Endothelial cell of umbilical vein (primary cell): ENCODE results near the gene XPO5. TPM values are rescaled to one million over a fixed set of nuclear protein-coding genes. Genes with fewer than 3 reads are reported as not detected.

Source experiments
- BruUV-seq: library from RNA; stranded (reverse); fragments of 400-500 nt; replicated peaks from 2 replicates; lab custom pipeline; 2021; lab: Mats Ljungman, UMichigan
- CTCF ChIA-PET: fragments of 300-600, 350-600 bp; sonication (Branson Sonifier 250); formaldehyde crosslinking; loops from one replicate; lab custom pipeline; 2021; ENCODE audit warnings: antibody characterized with exemption, inconsistent platforms; lab: Charles Lee
- POLR2A ChIA-PET: fragments of 300-600, 350-600 bp; sonication (Branson Sonifier 250); formaldehyde crosslinking; loops from one replicate; lab custom pipeline; 2021; ENCODE audit warnings: antibody characterized with exemption, inconsistent platforms; lab: Charles Lee
- DNase-seq: peaks from one replicate; pipeline ENCODE4 v3.0.0-alpha.2; 2011; ENCODE audit warnings: low read depth, low spot score
- FAIRE-seq: peaks from 2 replicates; lab custom pipeline; 2011; peaks lifted over from hg19 to GRCh38; lab: Jason Lieb, UNC
- H2AFZ ChIP-seq: 2 replicates; pipeline ENCODE4 v1.6.0; 2012; ENCODE audit warnings: low read depth, low read length, control low read depth, inconsistent platforms
- H3K27ac ChIP-seq: 2 replicates; pipeline ENCODE4 v1.5.1; 2011; ENCODE audit warnings: low read depth, mild to moderate bottlenecking, control low read depth, low read length, moderate library complexity; ENCODE audit not compliant: insufficient read depth
- H3K27me3 ChIP-seq, 2 experiments: 2 replicates each; pipeline versions ENCODE4 v1.6.0 to v1.6.1; 2011; ENCODE audit warnings: low read length in 2 of 2, mixed read lengths in 1 of 2; ENCODE audit not compliant: control insufficient read depth in 2 of 2, insufficient read depth in 2 of 2
- H3K36me3 ChIP-seq, 2 experiments: 2 replicates in 1 of 2; 3 replicates in 1 of 2; pipeline ENCODE4 v1.5.1; 2011; ENCODE audit warnings: low read length in 2 of 2, mild to moderate bottlenecking in 1 of 2, moderate library complexity in 1 of 2; ENCODE audit not compliant: control insufficient read depth in 2 of 2, insufficient read depth in 2 of 2; ENCODE audit errors: extremely low read depth in 1 of 2
- H3K4me1 ChIP-seq: 3 replicates; pipeline ENCODE4 v1.5.1; 2011; ENCODE audit warnings: mild to moderate bottlenecking, low read length; ENCODE audit not compliant: control insufficient read depth, insufficient read depth; ENCODE audit errors: extremely low read depth
- H3K4me2 ChIP-seq: 2 replicates; pipeline ENCODE4 v1.6.1; 2011; ENCODE audit warnings: low read length, control low read depth, mixed read lengths; ENCODE audit not compliant: insufficient read depth
- H3K4me3 ChIP-seq, 3 experiments: fragments of 200-600 bp in 1 of 3; sonication (generic), shearing (Covaris generic) in 1 of 3; replicated peaks in 1 of 3; 2 replicates each; pipeline ENCODE4 v1.5.1; 2011 to 2016; ENCODE audit warnings: control low read depth in 3 of 3, low read length in 3 of 3, mild to moderate bottlenecking in 2 of 3, inconsistent platforms in 1 of 3, low read depth in 1 of 3, moderate library complexity in 1 of 3; ENCODE audit not compliant: insufficient read depth in 1 of 3
- H3K79me2 ChIP-seq: 2 replicates; pipeline ENCODE4 v1.6.0; 2012; ENCODE audit warnings: low read length, inconsistent platforms; ENCODE audit not compliant: control insufficient read depth, insufficient read depth
- H3K9ac ChIP-seq: replicated peaks from 2 replicates; pipeline ENCODE3; 2011; ENCODE audit warnings: low read length, control low read depth; ENCODE audit not compliant: insufficient read depth; ENCODE audit errors: extremely low read depth
- H3K9me1 ChIP-seq: replicated peaks from 3 replicates; pipeline ENCODE4 v1.6.0; 2011; ENCODE audit warnings: mild to moderate bottlenecking, low read length; ENCODE audit not compliant: control insufficient read depth, insufficient read depth; ENCODE audit errors: extremely low read depth
- H3K9me3 ChIP-seq: replicated peaks from 2 replicates; pipeline ENCODE4 v1.5.1; 2012; ENCODE audit warnings: low read length, inconsistent platforms; ENCODE audit not compliant: control insufficient read depth, insufficient read depth
- H4K20me1 ChIP-seq: replicated peaks from 2 replicates; pipeline ENCODE3; 2011; ENCODE audit warnings: mild to moderate bottlenecking, low read length; ENCODE audit not compliant: control insufficient read depth, insufficient read depth; ENCODE audit errors: extremely low read depth
- EZH2 ChIP-seq: IDR thresholded peaks from 2 replicates; pipeline ENCODE4 v1.6.1; 2012; ENCODE audit warnings: borderline replicate concordance, low read depth, mild to moderate bottlenecking, moderate library complexity, low read length, inconsistent platforms; ENCODE audit not compliant: severe bottlenecking
- FOS ChIP-seq: IDR thresholded peaks from 2 replicates; pipeline ENCODE4 v1.6.1; 2011; ENCODE audit warnings: mild to moderate bottlenecking, low read length, moderate library complexity, borderline replicate concordance; ENCODE audit not compliant: insufficient read depth
- GATA2 ChIP-seq: IDR thresholded peaks from 2 replicates; pipeline ENCODE4 v1.7.0; 2011; ENCODE audit warnings: low read depth, mild to moderate bottlenecking, moderate library complexity, mixed read lengths, low read length; ENCODE audit not compliant: insufficient read length, insufficient read depth
- JUN ChIP-seq: IDR thresholded peaks from 2 replicates; pipeline ENCODE4 v1.6.1; 2011; ENCODE audit warnings: borderline replicate concordance, low read depth; ENCODE audit not compliant: insufficient read length, insufficient read depth
- MYC ChIP-seq: IDR thresholded peaks from one replicate; pipeline ENCODE4 v1.6.1; 2011; ENCODE audit warnings: mild to moderate bottlenecking, low read depth, low read length
- POLR2A ChIP-seq: IDR thresholded peaks from 2 replicates; pipeline ENCODE4 v1.6.1; 2012; ENCODE audit warnings: low read depth, mild to moderate bottlenecking, control low read depth, low read length
- dilution Hi-C: fragments of 300-500 bp; cut with MboI; formaldehyde crosslinking; loops from one replicate; pipeline ENCODE4 v1.15.0; 2019; ENCODE audit warnings: low sequenced_read_pairs; ENCODE audit not compliant: extremely low pct_ligation_motif_present
- intact Hi-C: fragments of 100-400 bp; cut with micrococcal nuclease; formaldehyde crosslinking; loops from one replicate; pipeline ENCODE4 v1.10.0; 2022
- polyA plus RNA-seq, 4 experiments: library from polyadenylated mRNA; depleted of rRNA in 3 of 4; stranded (reverse) in 3 of 4; unstranded in 1 of 4; fragments of >200 nt; gene quantifications; 2 replicates each; pipeline versions ENCODE4 v1.2.1 to v1.2.3, GENCODE V29; 2011 to 2012; ENCODE audit warnings: missing spikeins in 1 of 4
- small RNA-seq: library from RNA; depleted of rRNA; stranded (forward); fragments of <200 nt; gene quantifications from one replicate; pipeline ENCODE3, GENCODE V24; 2012; ENCODE audit warnings: low replicate concordance, low read depth; ENCODE audit not compliant: insufficient read depth, insufficient read length
- total RNA-seq: library from RNA; stranded (reverse); gene quantifications from 2 replicates; pipeline ENCODE4 v1.2.3, GENCODE V29; 2021
- TF ChIP-seq, protein P1 (sequence below): IDR thresholded peaks from 2 replicates; pipeline ENCODE4 v1.6.1; 2011; ENCODE audit not compliant: insufficient read depth, insufficient read length

Gene XPO5
- total and polyA plus RNA-seq, 2 donors (not counting 3 experiments of a cell fraction or from before 2014, with no cell fraction given): 28.4 to 50.0 TPM

DNA sequence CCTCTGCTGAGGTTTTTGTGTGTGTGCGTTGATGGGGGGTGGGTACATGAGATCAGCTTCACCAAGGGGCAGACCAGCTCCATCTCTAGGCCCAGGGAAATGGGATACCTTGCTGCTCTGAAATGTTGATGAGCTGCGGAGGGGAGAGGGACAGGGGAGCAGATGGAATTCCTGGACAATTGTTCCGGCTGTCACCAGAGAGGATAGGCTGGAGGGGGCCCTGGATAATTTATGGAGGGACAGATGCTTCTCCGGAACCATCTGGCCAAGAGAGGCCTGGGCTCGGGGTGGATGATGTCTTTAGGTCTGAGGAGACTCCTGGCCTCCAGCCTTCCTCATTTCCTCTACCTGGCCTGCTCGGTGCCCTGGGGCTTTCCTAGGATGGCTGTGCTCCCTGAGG lies 100.3 kb downstream of the XPO5 start:
- Histone ChIP-seq H4K20me1 (no peaks in the 10 kb centered on the region), H3K4me3 (no peak overlapping the region), H3K9me3 (no peaks in the 10 kb centered on the region), H3K27me3 (peaks cover 0 to 3% of the 10 kb centered on the region in 2 experiments), H3K36me3 (no peaks in the 10 kb centered on the region), H3K9me1 (no peaks in the 10 kb centered on the region), H3K79me2 (peaks cover 14% of the 10 kb centered on the region), H3K9ac (no peak overlapping the region), H3K4me2 (no peak overlapping the region), H3K4me1 (peaks cover 9% of the 10 kb centered on the region), H3K27ac (no peak overlapping the region), H2AFZ (no peak overlapping the region)
- DNase-seq: no peak
- ChIA-PET POLR2A (interaction anchor here (0.6 kb wide), 1 partner anchor 21 kb away, joined by 3 read pairs; no protein-coding TSS in a partner anchor), CTCF (interaction anchor here (1.2 to 1.6 kb wide), 3 partner anchors 16 to 30 kb away, joined by 3 to 4 read pairs (median 3); no protein-coding TSS in a partner anchor)
- intact Hi-C loops (no loop called here), dilution Hi-C loops (no loop called here)
- TF ChIP-seq FOS: no peak
- TF ChIP-seq POLR2A: no peak
- no peak for TF ChIP-seq MYC
- no peak for TF ChIP-seq EZH2
- TF ChIP-seq GATA2: no peak
- no peak for TF ChIP-seq JUN
- TF ChIP-seq, protein P1, sequence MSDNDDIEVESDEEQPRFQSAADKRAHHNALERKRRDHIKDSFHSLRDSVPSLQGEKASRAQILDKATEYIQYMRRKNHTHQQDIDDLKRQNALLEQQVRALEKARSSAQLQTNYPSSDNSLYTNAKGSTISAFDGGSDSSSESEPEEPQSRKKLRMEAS: no peak
- no peak for FAIRE-seq
- BruUV-seq: no TSS peak

DNA sequence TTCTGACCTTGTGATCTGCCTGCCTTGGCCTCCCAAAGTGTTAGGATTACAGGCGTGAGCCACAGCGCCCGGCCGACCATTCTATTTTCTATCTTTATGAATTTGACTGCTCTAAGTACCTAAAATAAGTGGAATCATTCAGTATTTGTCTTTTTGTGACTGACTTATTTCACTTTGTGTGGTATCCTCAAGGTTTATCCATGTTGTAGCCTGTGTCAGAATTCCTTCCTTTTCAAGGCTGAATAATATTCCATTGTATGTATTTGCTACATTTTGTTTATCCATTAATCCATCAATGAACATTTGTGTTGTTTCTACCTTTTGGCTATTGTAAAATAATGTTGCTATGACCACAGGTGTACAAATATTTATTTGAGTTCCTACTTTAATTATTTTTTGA lies 103.3 kb downstream of the XPO5 start:
- H3K27me3 ChIP-seq: peaks cover 7 to 8% of the 10 kb centered on the region in 2 experiments
- H3K9me1 ChIP-seq: no peaks in the 10 kb centered on the region
- no peaks in the 10 kb centered on the region for H4K20me1 ChIP-seq
- no peak overlapping the region for H3K4me3 ChIP-seq
- ChIA-PET CTCF (no interaction called here), POLR2A (no interaction called here)
- no peak for TF ChIP-seq JUN
- TF ChIP-seq, protein P1: no peak
- TF ChIP-seq FOS: no peak
- TF ChIP-seq EZH2: no peak
- TF ChIP-seq MYC: no peak
- BruUV-seq: no TSS peak
- no peak overlapping the region for H3K4me2 ChIP-seq
- no peak overlapping the region for H3K27ac ChIP-seq
- H3K9ac ChIP-seq: no peak overlapping the region
- intact Hi-C loops: no loop called here
- H2AFZ ChIP-seq: no peak overlapping the region
- H3K9me3 ChIP-seq: no peaks in the 10 kb centered on the region
- dilution Hi-C loops: no loop called here
- H3K36me3 ChIP-seq: no peaks in the 10 kb centered on the region
- FAIRE-seq (no peak), DNase-seq (no peak)
- H3K4me1 ChIP-seq: no peaks in the 10 kb centered on the region
- H3K79me2 ChIP-seq: no peaks in the 10 kb centered on the region

Small RNA genes within 50 kb of the gene (small RNA-seq; reads per million reads assigned to genes)
- gene RF00426 (not detected), gene RNU6-1113P (not detected)

Other genes starting within 250 kb of the XPO5 start
- gene ZNF318, start 206.4 kb downstream of the XPO5 start, total RNA-seq: 13.0 and 13.6 TPM in 2 replicates
- gene ZNF318, start 206.4 kb downstream of the XPO5 start, polyA plus RNA-seq: 7.1 and 7.8 TPM in 2 replicates
- gene ABCC10, start 148.5 kb downstream of the XPO5 start, total RNA-seq: 34.8 and 37.9 TPM in 2 replicates
- gene ABCC10, start 148.5 kb downstream of the XPO5 start, polyA plus RNA-seq: 29.2 and 32.9 TPM in 2 replicates
- gene DLK2, start 120.5 kb downstream of the XPO5 start, total RNA-seq: not detected in 2 replicates
- gene DLK2, start 120.5 kb downstream of the XPO5 start, polyA plus RNA-seq: 0.36 and 0.38 TPM in 2 replicates
- gene TJAP1, start 98.5 kb downstream of the XPO5 start, total RNA-seq: 31.8 and 33.1 TPM in 2 replicates
- gene TJAP1, start 98.5 kb downstream of the XPO5 start, polyA plus RNA-seq: 28.4 and 29.9 TPM in 2 replicates
- gene LRRC73, start 65.7 kb downstream of the XPO5 start, total RNA-seq: 0.25 and 0.58 TPM in 2 replicates
- 0.11 and 0.14 TPM in 2 replicates for gene LRRC73, start 65.7 kb downstream of the XPO5 start, polyA plus RNA-seq
- gene YIPF3, start 59.1 kb downstream of the XPO5 start, total RNA-seq: 117 and 119 TPM in 2 replicates
- gene YIPF3, start 59.1 kb downstream of the XPO5 start, polyA plus RNA-seq: 470 and 561 TPM in 2 replicates
- gene POLR1C, start 58.9 kb downstream of the XPO5 start, total RNA-seq: 40.6 and 46.0 TPM in 2 replicates
- gene POLR1C, start 58.9 kb downstream of the XPO5 start, polyA plus RNA-seq: 34.7 and 39.8 TPM in 2 replicates
- 33.7 and 36.6 TPM in 2 replicates for gene POLH, start 147 bp upstream of the XPO5 start, total RNA-seq
- 8.8 and 9.3 TPM in 2 replicates for gene POLH, start 147 bp upstream of the XPO5 start, polyA plus RNA-seq
- 77.6 and 87.1 TPM in 2 replicates for gene GTPBP2, start 53.2 kb upstream of the XPO5 start, total RNA-seq
- gene GTPBP2, start 53.2 kb upstream of the XPO5 start, polyA plus RNA-seq: 112 and 118 TPM in 2 replicates
- gene MAD2L1BP, start 59.8 kb upstream of the XPO5 start, total RNA-seq: 32.3 and 34.9 TPM in 2 replicates
- gene MAD2L1BP, start 59.8 kb upstream of the XPO5 start, polyA plus RNA-seq: 62.0 and 63.5 TPM in 2 replicates
- gene RSPH9, start 69.0 kb upstream of the XPO5 start, total RNA-seq: 0.12 and 0.27 TPM in 2 replicates
- gene RSPH9, start 69.0 kb upstream of the XPO5 start, polyA plus RNA-seq: 0.18 and 0.21 TPM in 2 replicates
- gene MRPS18A, start 111.8 kb upstream of the XPO5 start, total RNA-seq: 39.1 and 39.8 TPM in 2 replicates
- 83.8 and 92.3 TPM in 2 replicates for gene MRPS18A, start 111.8 kb upstream of the XPO5 start, polyA plus RNA-seq
- gene VEGFA, start 194.2 kb upstream of the XPO5 start, total RNA-seq: 16.6 and 18.1 TPM in 2 replicates
- 19.9 and 26.2 TPM in 2 replicates for gene VEGFA, start 194.2 kb upstream of the XPO5 start, polyA plus RNA-seq